ENCODE results near the gene PDXK. TPM values are rescaled to one million over a fixed set of nuclear protein-coding genes. Genes with fewer than 3 reads are reported as not detected.

The PDXK gene
- total RNA-seq, 2 donors from 2014 or later: 93.1 to 106 TPM

- no peak overlapping the region for H3K4me3 Mint-ChIP-seq
- no peak for ATAC-seq
- H3K9me3 ChIP-seq (ENCODE audit: control insufficient read depth, low read length, poor library complexity, severe bottlenecking): no peaks in the 10 kb centered on the region
- no peak for DNase-seq
- H3K4me1 Mint-ChIP-seq: peaks cover 21% of the 10 kb centered on the region
- peaks cover 2% of the 10 kb centered on the region for H3K36me3 Mint-ChIP-seq (ENCODE audit: low read depth)
- H3K27me3 Mint-ChIP-seq: no peaks in the 10 kb centered on the region
- no peak overlapping the region for H3K27ac Mint-ChIP-seq
These were observed 52.9 kb downstream of the PDXK start for GRCh38 chr21:43771698-43772424.

- Mint-ChIP-seq H3K4me1 (peaks cover 22% of the 10 kb centered on the region), H3K4me3 (no peak overlapping the region), H3K27me3 (no peaks in the 10 kb centered on the region), H3K27ac (no peak overlapping the region), H3K36me3 (ENCODE audit: low read depth) (peaks cover 2% of the 10 kb centered on the region)
- ATAC-seq: no peak
- no peak for DNase-seq
- H3K9me3 ChIP-seq (ENCODE audit: control insufficient read depth, low read length, poor library complexity, severe bottlenecking): no peaks in the 10 kb centered on the region
These were observed 53.5 kb downstream of the PDXK start for GRCh38 chr21:43772425-43772821.

- H3K36me3 Mint-ChIP-seq (ENCODE audit: low read depth): peaks cover 2% of the 10 kb centered on the region
- H3K27ac Mint-ChIP-seq: no peak overlapping the region
- DNase-seq (no peak), ATAC-seq (no peak)
- peak overlapping the region; percentile 93 for H3K4me3 Mint-ChIP-seq
- no peaks in the 10 kb centered on the region for H3K27me3 Mint-ChIP-seq
- H3K9me3 ChIP-seq (ENCODE audit: control insufficient read depth, low read length, poor library complexity, severe bottlenecking): no peaks in the 10 kb centered on the region
- H3K4me1 Mint-ChIP-seq: peaks cover 33% of the 10 kb centered on the region
These were observed 55.2 kb downstream of the PDXK start for GRCh38 chr21:43774163-43774562.

- Mint-ChIP-seq H3K36me3 (ENCODE audit: low read depth) (peaks cover 2% of the 10 kb centered on the region), H3K27me3 (no peaks in the 10 kb centered on the region), H3K27ac (peak overlapping the region; percentile 29), H3K4me1 (peaks cover 35% of the 10 kb centered on the region), H3K4me3 (peak overlapping the region; percentile 93)
- no peaks in the 10 kb centered on the region for H3K9me3 ChIP-seq (ENCODE audit: control insufficient read depth, low read length, poor library complexity, severe bottlenecking)
- ATAC-seq (no peak), DNase-seq (no peak)
These were observed 56.3 kb downstream of the PDXK start for GRCh38 chr21:43775190-43775589.

GRCh38 chr21:43775795-43776430, 57.0 kb downstream of the PDXK start, which contains the start of gene CSTB:
Gene CSTB, minus strand, starts transcription at chr21:43776308. Its CDS starts 39 bp downstream, at chr21:43776269.
- Mint-ChIP-seq H3K4me3 (peak within 1 kb of the TSS; percentile 93), H3K27me3 (no peaks in the 10 kb centered on the region), H3K27ac (peak within 1 kb of the TSS; percentile 89), H3K36me3 (ENCODE audit: low read depth) (peaks cover 2% of the 10 kb centered on the region), H3K4me1 (peaks cover 35% of the 10 kb centered on the region)
- peak; percentile 86 for ATAC-seq
- no peaks in the 10 kb centered on the region for H3K9me3 ChIP-seq (ENCODE audit: control insufficient read depth, low read length, poor library complexity, severe bottlenecking)
- peak; percentile 76 to 83 (median 80) for DNase-seq

GRCh38 chr21:43777953-43778352, 59.0 kb downstream of the PDXK start:
- peak overlapping the region; percentile 71 for H3K4me3 Mint-ChIP-seq
- ATAC-seq (no peak), DNase-seq (no peak)
- no peaks in the 10 kb centered on the region for H3K27me3 Mint-ChIP-seq
- H3K36me3 Mint-ChIP-seq (ENCODE audit: low read depth): peaks cover 2% of the 10 kb centered on the region
- H3K27ac Mint-ChIP-seq: peak overlapping the region; percentile 89
- H3K4me1 Mint-ChIP-seq: peaks cover 28% of the 10 kb centered on the region
- H3K9me3 ChIP-seq (ENCODE audit: control insufficient read depth, low read length, poor library complexity, severe bottlenecking): no peaks in the 10 kb centered on the region

- H3K27me3 Mint-ChIP-seq: no peaks in the 10 kb centered on the region
- no peak for ATAC-seq
- H3K27ac Mint-ChIP-seq: peak overlapping the region; percentile 89
- H3K9me3 ChIP-seq (ENCODE audit: control insufficient read depth, low read length, poor library complexity, severe bottlenecking): no peaks in the 10 kb centered on the region
- H3K36me3 Mint-ChIP-seq (ENCODE audit: low read depth): no peaks in the 10 kb centered on the region
- peaks cover 26% of the 10 kb centered on the region for H3K4me1 Mint-ChIP-seq
- DNase-seq: no peak
- peak overlapping the region; percentile 71 for H3K4me3 Mint-ChIP-seq
These were observed 59.8 kb downstream of the PDXK start for GRCh38 chr21:43778469-43779335.

- Mint-ChIP-seq H3K27ac (peak overlapping the region; percentile 89), H3K4me1 (peaks cover 21% of the 10 kb centered on the region)
- no peak for DNase-seq
These were observed 60.7 kb downstream of the PDXK start for GRCh38 chr21:43779660-43780059.

GRCh38 chr21:43781846-43782245, 62.9 kb downstream of the PDXK start:
- H3K9me3 ChIP-seq (ENCODE audit: control insufficient read depth, low read length, poor library complexity, severe bottlenecking): no peaks in the 10 kb centered on the region
- ATAC-seq: no peak
- peaks cover 17% of the 10 kb centered on the region for H3K4me1 Mint-ChIP-seq
- H3K27ac Mint-ChIP-seq: no peak overlapping the region
- H3K27me3 Mint-ChIP-seq: no peaks in the 10 kb centered on the region
- H3K36me3 Mint-ChIP-seq (ENCODE audit: low read depth): no peaks in the 10 kb centered on the region
- DNase-seq: no peak
- H3K4me3 Mint-ChIP-seq: no peak overlapping the region

More at GRCh38 chr21:43779660-43780059, 60.7 kb downstream of the PDXK start:
- no peaks in the 10 kb centered on the region for H3K27me3 Mint-ChIP-seq
- H3K4me3 Mint-ChIP-seq: no peak overlapping the region
- ATAC-seq: no peak
- H3K9me3 ChIP-seq (ENCODE audit: control insufficient read depth, low read length, poor library complexity, severe bottlenecking): no peaks in the 10 kb centered on the region
- H3K36me3 Mint-ChIP-seq (ENCODE audit: low read depth): no peaks in the 10 kb centered on the region

- no peak overlapping the region for H3K4me3 Mint-ChIP-seq
- no peak overlapping the region for H3K27ac Mint-ChIP-seq
- no peaks in the 10 kb centered on the region for H3K27me3 Mint-ChIP-seq
- ATAC-seq (no peak), DNase-seq (no peak)
- H3K4me1 Mint-ChIP-seq: peaks cover 15% of the 10 kb centered on the region
- no peaks in the 10 kb centered on the region for H3K36me3 Mint-ChIP-seq (ENCODE audit: low read depth)
- H3K9me3 ChIP-seq (ENCODE audit: control insufficient read depth, low read length, poor library complexity, severe bottlenecking): no peaks in the 10 kb centered on the region
These were observed 63.6 kb downstream of the PDXK start for GRCh38 chr21:43782431-43783097.

- ATAC-seq (no peak), DNase-seq (no peak)
- no peaks in the 10 kb centered on the region for H3K9me3 ChIP-seq (ENCODE audit: control insufficient read depth, low read length, poor library complexity, severe bottlenecking)
- H3K4me1 Mint-ChIP-seq: peaks cover 14% of the 10 kb centered on the region
- no peaks in the 10 kb centered on the region for H3K36me3 Mint-ChIP-seq (ENCODE audit: low read depth)
- no peak overlapping the region for H3K27ac Mint-ChIP-seq
- no peak overlapping the region for H3K4me3 Mint-ChIP-seq
- H3K27me3 Mint-ChIP-seq: no peaks in the 10 kb centered on the region
These were observed 64.3 kb downstream of the PDXK start for GRCh38 chr21:43783098-43783700.

- no peak overlapping the region for H3K27ac Mint-ChIP-seq
- DNase-seq (no peak), ATAC-seq (no peak)
- H3K4me1 Mint-ChIP-seq: peaks cover 5% of the 10 kb centered on the region
- no peak overlapping the region for H3K4me3 Mint-ChIP-seq
- H3K27me3 Mint-ChIP-seq: no peaks in the 10 kb centered on the region
- H3K9me3 ChIP-seq (ENCODE audit: control insufficient read depth, low read length, poor library complexity, severe bottlenecking): no peaks in the 10 kb centered on the region
- H3K36me3 Mint-ChIP-seq (ENCODE audit: low read depth): no peaks in the 10 kb centered on the region
These were observed 66.2 kb downstream of the PDXK start for GRCh38 chr21:43785134-43785533.
